Suprapubic skin (tissue), 4 donors: ENCODE results near the gene LRGUK.

ENCODE experiments used
- EP300 ChIP-seq: sonication (generic); formaldehyde crosslinking; IDR thresholded peaks from one replicate; pipeline ENCODE4 v1.6.1; 2017; ENCODE audit warnings: antibody characterized with exemption
- POLR2A ChIP-seq, 2 donors: fragments of 450-650 bp; IDR thresholded peaks; one replicate each; pipeline ENCODE4 v1.6.1; 2017; ENCODE audit warnings: antibody characterized with exemption in 2 of 2, mild to moderate bottlenecking in 2 of 2, moderate library complexity in 2 of 2
- POLR2AphosphoS5 ChIP-seq, 3 donors: sonication (generic); formaldehyde crosslinking; IDR thresholded peaks; one replicate each; pipeline ENCODE4 v1.6.1; 2017; ENCODE audit warnings: antibody characterized with exemption in 3 of 3
- TF ChIP-seq, protein P1 (sequence below), 2 donors: fragments of 200-600 bp in 1 of 2; fragments of 450-650 bp in 1 of 2; sonication (generic) in 1 of 2; IDR thresholded peaks; one replicate each; pipeline ENCODE4 v1.5.1; 2016 to 2019; ENCODE audit warnings: antibody characterized with exemption in 2 of 2, mild to moderate bottlenecking in 1 of 2, moderate library complexity in 1 of 2

GRCh38 chr7:134209322-134210015, 82.3 kb downstream of the LRGUK start:
- TF ChIP-seq, protein P1, sequence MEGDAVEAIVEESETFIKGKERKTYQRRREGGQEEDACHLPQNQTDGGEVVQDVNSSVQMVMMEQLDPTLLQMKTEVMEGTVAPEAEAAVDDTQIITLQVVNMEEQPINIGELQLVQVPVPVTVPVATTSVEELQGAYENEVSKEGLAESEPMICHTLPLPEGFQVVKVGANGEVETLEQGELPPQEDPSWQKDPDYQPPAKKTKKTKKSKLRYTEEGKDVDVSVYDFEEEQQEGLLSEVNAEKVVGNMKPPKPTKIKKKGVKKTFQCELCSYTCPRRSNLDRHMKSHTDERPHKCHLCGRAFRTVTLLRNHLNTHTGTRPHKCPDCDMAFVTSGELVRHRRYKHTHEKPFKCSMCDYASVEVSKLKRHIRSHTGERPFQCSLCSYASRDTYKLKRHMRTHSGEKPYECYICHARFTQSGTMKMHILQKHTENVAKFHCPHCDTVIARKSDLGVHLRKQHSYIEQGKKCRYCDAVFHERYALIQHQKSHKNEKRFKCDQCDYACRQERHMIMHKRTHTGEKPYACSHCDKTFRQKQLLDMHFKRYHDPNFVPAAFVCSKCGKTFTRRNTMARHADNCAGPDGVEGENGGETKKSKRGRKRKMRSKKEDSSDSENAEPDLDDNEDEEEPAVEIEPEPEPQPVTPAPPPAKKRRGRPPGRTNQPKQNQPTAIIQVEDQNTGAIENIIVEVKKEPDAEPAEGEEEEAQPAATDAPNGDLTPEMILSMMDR (IDR thresholded peaks at IDR 0.05) = no peak
- no peak for TF ChIP-seq EP300
- no peak for TF ChIP-seq POLR2A (IDR thresholded peaks at IDR 0.05)
- no peak for TF ChIP-seq POLR2AphosphoS5 (IDR thresholded peaks at IDR 0.05)
